HepG2 (cell line): ENCODE measurements around the gene GNPAT. TPM values are rescaled to one million over a fixed set of nuclear protein-coding genes. Genes with fewer than 3 reads are reported as not detected.

Experiments used
- BRD4 ChIP-seq: sonication (generic); formaldehyde crosslinking; IDR thresholded peaks from 2 replicates; pipeline ENCODE4 v1.4.0; 2020; ENCODE audit warnings: missing genetic modification reagents
- DMAP1 ChIP-seq: IDR thresholded peaks from 2 replicates; pipeline ENCODE4 v1.6.1; 2016
- GABPA ChIP-seq, 2 experiments: IDR thresholded peaks; 2 replicates each; pipeline ENCODE4 v1.6.1; 2011 to 2016; ENCODE audit warnings: low read depth in 2 of 2, low read length in 1 of 2, missing biosample characterization in 1 of 2, missing genetic modification characterization in 1 of 2
- GFI1 ChIP-seq: sonication (generic); formaldehyde crosslinking; IDR thresholded peaks from 2 replicates; pipeline ENCODE4 v1.5.0; 2020; ENCODE audit warnings: missing genetic modification reagents, mild to moderate bottlenecking, borderline replicate concordance
- KDM1A ChIP-seq: IDR thresholded peaks from 2 replicates; pipeline ENCODE4 v1.6.1; 2016; ENCODE audit warnings: missing compliant biosample characterization
- KMT2B ChIP-seq: IDR thresholded peaks from 2 replicates; pipeline ENCODE4 v1.6.1; 2016; ENCODE audit warnings: missing genetic modification reagents, missing compliant biosample characterization
- MXI1 ChIP-seq: IDR thresholded peaks from 3 replicates; pipeline ENCODE4 v1.6.1; 2012; ENCODE audit warnings: low read depth, low read length, inconsistent platforms, borderline replicate concordance
- SRF ChIP-seq: IDR thresholded peaks from 2 replicates; pipeline ENCODE4 v1.6.1; 2011; ENCODE audit warnings: mild to moderate bottlenecking, low read depth, low read length, moderate library complexity
- TCF12 ChIP-seq, 2 experiments: fragments of 450-650 bp in 1 of 2; sonication (generic) in 1 of 2; formaldehyde crosslinking in 1 of 2; IDR thresholded peaks; 2 replicates each; pipeline versions ENCODE4 v1.6.1 to v1.8.0; 2017 to 2022; ENCODE audit warnings: antibody characterized with exemption in 1 of 2, mild to moderate bottlenecking in 1 of 2, missing genetic modification reagents in 1 of 2, moderate library complexity in 1 of 2
- TMF1 ChIP-seq: sonication (generic); formaldehyde crosslinking; IDR thresholded peaks from 2 replicates; pipeline ENCODE4 v1.8.1; 2022; ENCODE audit warnings: low read depth, missing genetic modification reagents
- U2AF1 ChIP-seq: fragments of 200-400 bp; formaldehyde crosslinking; optimal IDR thresholded peaks from 2 replicates; pipeline ENCODE3; 2017; ENCODE audit warnings: mild to moderate bottlenecking, low read depth, low read length
- U2AF2 ChIP-seq: fragments of 200-400 bp; formaldehyde crosslinking; IDR thresholded peaks from 2 replicates; pipeline ENCODE4 v1.6.1; 2017; ENCODE audit warnings: low read depth, mild to moderate bottlenecking, low read length
- ZNF136 ChIP-seq: sonication (generic); formaldehyde crosslinking; IDR thresholded peaks from 2 replicates; pipeline ENCODE4 v1.8.1; 2022; ENCODE audit warnings: low read depth, mild to moderate bottlenecking, moderate library complexity, missing genetic modification reagents
- polyA plus RNA-seq, 8 experiments: library from polyadenylated mRNA; depleted of rRNA in 3 of 8; stranded (reverse) in 7 of 8; unstranded in 1 of 8; fragments of >200 nt; fragmentation: Illumina TruSeq in 4 of 8; extraction: Trizol in 4 of 8; gene quantifications; 2 replicates each; pipeline versions ENCODE4 v1.2.1 to v1.2.3, GENCODE V29; 2011 to 2016; ENCODE audit warnings: low read depth in 4 of 8, missing spikeins in 1 of 8, mixed read lengths in 1 of 8; ENCODE audit not compliant: insufficient read depth in 1 of 8
- total RNA-seq, 5 experiments: library from RNA; depleted of rRNA; stranded (reverse); fragments of >200 nt; fragmentation: Illumina TruSeq; extraction: Trizol; gene quantifications; 2 replicates each; pipeline ENCODE4 v1.2.3, GENCODE V29; 2016; ENCODE audit warnings: low read depth in 1 of 5
- TF ChIP-seq, protein P1 (sequence below): sonication (generic); formaldehyde crosslinking; IDR thresholded peaks from 2 replicates; pipeline ENCODE4 v1.4.0; 2020; ENCODE audit warnings: missing genetic modification reagents
- TF ChIP-seq, protein P2 (sequence below): sonication (generic); formaldehyde crosslinking; IDR thresholded peaks from 2 replicates; pipeline ENCODE4 v1.4.0; 2020; ENCODE audit warnings: missing genetic modification reagents, mild to moderate bottlenecking, borderline replicate concordance
- TF ChIP-seq, protein P3 (sequence below): sonication (generic); formaldehyde crosslinking; IDR thresholded peaks from 2 replicates; pipeline ENCODE4 v1.4.0; 2020; ENCODE audit warnings: low read depth, missing genetic modification reagents
- TF ChIP-seq, protein P4 (sequence below): sonication (generic); formaldehyde crosslinking; IDR thresholded peaks from 2 replicates; pipeline ENCODE4 v1.4.0; 2020; ENCODE audit warnings: mild to moderate bottlenecking, low read depth, missing genetic modification reagents

Gene GNPAT
- total and polyA plus RNA-seq, 2 of the 13 experiments (the other 11 are each of a cell fraction or from before 2014, with no cell fraction given), result 58.3 to 114 TPM

DNA sequence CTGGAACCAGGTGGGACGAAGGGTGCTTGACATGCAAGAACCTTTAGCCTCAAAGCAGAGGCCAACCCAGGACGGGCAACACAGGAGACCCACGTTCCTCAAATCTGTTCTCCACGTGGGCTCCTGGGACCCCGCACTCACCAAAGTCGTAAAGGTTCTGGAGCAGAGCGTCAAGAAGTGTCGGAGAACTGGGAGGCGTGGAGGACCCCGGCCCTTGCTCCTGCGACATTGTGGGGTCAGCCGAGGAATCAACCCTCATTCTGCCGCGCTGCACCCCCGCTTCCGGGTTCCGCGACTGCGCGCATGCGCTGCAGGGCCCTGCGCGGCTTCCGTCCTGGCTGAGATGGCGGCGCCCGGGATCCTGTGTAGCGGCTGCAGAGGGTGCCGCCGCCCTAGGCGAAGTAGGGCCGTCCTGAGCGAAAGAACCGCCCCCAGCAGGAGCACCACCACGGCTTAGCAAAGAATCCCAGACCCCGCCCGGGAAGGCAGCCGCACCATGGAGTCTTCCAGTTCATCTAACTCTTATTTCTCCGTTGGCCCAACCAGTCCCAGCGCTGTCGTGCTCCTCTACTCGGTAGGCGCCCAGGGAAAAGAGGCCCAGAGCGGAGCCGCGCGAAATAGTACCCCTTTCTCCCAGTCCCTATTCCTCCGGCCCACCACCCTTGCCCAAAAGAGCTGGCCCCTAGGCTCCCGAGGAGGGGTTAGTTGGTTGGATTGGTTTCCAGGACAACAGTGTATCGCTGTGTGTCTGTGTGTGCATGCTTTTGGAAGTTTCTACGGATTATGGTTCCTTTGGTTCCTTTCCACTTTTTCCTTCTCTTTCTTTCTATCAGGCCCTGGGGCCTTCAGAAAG, at the start of gene GNPAT (continued):
- no peak for TF ChIP-seq KDM1A
- TF ChIP-seq TMF1 (CRISPR knock-in tag), result no peak; the same call in 1 of the 2 replicates
- TF ChIP-seq, protein P1, sequence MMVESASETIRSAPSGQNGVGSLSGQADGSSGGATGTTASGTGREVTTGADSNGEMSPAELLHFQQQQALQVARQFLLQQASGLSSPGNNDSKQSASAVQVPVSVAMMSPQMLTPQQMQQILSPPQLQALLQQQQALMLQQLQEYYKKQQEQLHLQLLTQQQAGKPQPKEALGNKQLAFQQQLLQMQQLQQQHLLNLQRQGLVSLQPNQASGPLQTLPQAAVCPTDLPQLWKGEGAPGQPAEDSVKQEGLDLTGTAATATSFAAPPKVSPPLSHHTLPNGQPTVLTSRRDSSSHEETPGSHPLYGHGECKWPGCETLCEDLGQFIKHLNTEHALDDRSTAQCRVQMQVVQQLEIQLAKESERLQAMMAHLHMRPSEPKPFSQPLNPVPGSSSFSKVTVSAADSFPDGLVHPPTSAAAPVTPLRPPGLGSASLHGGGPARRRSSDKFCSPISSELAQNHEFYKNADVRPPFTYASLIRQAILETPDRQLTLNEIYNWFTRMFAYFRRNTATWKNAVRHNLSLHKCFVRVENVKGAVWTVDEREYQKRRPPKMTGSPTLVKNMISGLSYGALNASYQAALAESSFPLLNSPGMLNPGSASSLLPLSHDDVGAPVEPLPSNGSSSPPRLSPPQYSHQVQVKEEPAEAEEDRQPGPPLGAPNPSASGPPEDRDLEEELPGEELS (CRISPR knock-in tag), result no peak; the same call in 1 of the 2 replicates
- peak; percentile 49 for TF ChIP-seq GABPA (IDR thresholded peaks at IDR 0.05; ENCODE audit: low read depth, low read length)
- peak; percentile 80 for TF ChIP-seq GABPA (CRISPR knock-in tag; IDR thresholded peaks at IDR 0.05; ENCODE audit: low read depth)
- peak; percentile 65; the same call in 1 of the 3 replicates for TF ChIP-seq MXI1
- TF ChIP-seq ZNF136 (CRISPR knock-in tag), result 0 out of 2 replicates have a peak, but pooled peaks have one; percentile 72
- TF ChIP-seq, protein P2, sequence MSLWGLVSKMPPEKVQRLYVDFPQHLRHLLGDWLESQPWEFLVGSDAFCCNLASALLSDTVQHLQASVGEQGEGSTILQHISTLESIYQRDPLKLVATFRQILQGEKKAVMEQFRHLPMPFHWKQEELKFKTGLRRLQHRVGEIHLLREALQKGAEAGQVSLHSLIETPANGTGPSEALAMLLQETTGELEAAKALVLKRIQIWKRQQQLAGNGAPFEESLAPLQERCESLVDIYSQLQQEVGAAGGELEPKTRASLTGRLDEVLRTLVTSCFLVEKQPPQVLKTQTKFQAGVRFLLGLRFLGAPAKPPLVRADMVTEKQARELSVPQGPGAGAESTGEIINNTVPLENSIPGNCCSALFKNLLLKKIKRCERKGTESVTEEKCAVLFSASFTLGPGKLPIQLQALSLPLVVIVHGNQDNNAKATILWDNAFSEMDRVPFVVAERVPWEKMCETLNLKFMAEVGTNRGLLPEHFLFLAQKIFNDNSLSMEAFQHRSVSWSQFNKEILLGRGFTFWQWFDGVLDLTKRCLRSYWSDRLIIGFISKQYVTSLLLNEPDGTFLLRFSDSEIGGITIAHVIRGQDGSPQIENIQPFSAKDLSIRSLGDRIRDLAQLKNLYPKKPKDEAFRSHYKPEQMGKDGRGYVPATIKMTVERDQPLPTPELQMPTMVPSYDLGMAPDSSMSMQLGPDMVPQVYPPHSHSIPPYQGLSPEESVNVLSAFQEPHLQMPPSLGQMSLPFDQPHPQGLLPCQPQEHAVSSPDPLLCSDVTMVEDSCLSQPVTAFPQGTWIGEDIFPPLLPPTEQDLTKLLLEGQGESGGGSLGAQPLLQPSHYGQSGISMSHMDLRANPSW (CRISPR knock-in tag), result peak; percentile 48; the same call in 1 of the 2 replicates
- TF ChIP-seq DMAP1 (CRISPR knock-in tag), result peak; percentile 78; the same call in 1 of the 2 replicates
- TF ChIP-seq KMT2B (CRISPR knock-in tag), result peak; percentile 68; the same call in 1 of the 2 replicates
- no peak for TF ChIP-seq TCF12 (IDR thresholded peaks at IDR 0.05)
- TF ChIP-seq TCF12 (CRISPR knock-in tag; IDR thresholded peaks at IDR 0.05), result no peak
- TF ChIP-seq, protein P3, sequence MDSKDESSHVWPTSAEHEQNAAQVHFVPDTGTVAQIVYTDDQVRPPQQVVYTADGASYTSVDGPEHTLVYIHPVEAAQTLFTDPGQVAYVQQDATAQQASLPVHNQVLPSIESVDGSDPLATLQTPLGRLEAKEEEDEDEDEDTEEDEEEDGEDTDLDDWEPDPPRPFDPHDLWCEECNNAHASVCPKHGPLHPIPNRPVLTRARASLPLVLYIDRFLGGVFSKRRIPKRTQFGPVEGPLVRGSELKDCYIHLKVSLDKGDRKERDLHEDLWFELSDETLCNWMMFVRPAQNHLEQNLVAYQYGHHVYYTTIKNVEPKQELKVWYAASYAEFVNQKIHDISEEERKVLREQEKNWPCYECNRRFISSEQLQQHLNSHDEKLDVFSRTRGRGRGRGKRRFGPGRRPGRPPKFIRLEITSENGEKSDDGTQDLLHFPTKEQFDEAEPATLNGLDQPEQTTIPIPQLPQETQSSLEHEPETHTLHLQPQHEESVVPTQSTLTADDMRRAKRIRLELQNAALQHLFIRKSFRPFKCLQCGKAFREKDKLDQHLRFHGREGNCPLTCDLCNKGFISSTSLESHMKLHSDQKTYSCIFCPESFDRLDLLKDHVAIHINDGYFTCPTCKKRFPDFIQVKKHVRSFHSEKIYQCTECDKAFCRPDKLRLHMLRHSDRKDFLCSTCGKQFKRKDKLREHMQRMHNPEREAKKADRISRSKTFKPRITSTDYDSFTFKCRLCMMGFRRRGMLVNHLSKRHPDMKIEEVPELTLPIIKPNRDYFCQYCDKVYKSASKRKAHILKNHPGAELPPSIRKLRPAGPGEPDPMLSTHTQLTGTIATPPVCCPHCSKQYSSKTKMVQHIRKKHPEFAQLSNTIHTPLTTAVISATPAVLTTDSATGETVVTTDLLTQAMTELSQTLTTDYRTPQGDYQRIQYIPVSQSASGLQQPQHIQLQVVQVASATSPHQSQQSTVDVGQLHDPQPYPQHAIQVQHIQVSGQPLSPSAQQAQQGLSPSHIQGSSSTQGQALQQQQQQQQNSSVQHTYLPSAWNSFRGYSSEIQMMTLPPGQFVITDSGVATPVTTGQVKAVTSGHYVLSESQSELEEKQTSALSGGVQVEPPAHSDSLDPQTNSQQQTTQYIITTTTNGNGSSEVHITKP (CRISPR knock-in tag), result 0 out of 2 replicates have a peak, but pooled peaks have one; percentile 21
- TF ChIP-seq U2AF1, result no peak
- TF ChIP-seq SRF, result no peak
- TF ChIP-seq GFI1 (CRISPR knock-in tag), result peak; percentile 73; the same call in 1 of the 2 replicates
- TF ChIP-seq BRD4, result peak; percentile 83; the same call in 1 of the 2 replicates
- TF ChIP-seq, protein P4, sequence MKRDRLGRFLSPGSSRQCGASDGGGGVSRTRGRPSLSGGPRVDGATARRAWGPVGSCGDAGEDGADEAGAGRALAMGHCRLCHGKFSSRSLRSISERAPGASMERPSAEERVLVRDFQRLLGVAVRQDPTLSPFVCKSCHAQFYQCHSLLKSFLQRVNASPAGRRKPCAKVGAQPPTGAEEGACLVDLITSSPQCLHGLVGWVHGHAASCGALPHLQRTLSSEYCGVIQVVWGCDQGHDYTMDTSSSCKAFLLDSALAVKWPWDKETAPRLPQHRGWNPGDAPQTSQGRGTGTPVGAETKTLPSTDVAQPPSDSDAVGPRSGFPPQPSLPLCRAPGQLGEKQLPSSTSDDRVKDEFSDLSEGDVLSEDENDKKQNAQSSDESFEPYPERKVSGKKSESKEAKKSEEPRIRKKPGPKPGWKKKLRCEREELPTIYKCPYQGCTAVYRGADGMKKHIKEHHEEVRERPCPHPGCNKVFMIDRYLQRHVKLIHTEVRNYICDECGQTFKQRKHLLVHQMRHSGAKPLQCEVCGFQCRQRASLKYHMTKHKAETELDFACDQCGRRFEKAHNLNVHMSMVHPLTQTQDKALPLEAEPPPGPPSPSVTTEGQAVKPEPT (CRISPR knock-in tag), result peak; percentile 86; the same call in 1 of the 2 replicates
- TF ChIP-seq U2AF2, result no peak
